ENCODE data around the gene FTCD.

The FTCD gene

DNA sequence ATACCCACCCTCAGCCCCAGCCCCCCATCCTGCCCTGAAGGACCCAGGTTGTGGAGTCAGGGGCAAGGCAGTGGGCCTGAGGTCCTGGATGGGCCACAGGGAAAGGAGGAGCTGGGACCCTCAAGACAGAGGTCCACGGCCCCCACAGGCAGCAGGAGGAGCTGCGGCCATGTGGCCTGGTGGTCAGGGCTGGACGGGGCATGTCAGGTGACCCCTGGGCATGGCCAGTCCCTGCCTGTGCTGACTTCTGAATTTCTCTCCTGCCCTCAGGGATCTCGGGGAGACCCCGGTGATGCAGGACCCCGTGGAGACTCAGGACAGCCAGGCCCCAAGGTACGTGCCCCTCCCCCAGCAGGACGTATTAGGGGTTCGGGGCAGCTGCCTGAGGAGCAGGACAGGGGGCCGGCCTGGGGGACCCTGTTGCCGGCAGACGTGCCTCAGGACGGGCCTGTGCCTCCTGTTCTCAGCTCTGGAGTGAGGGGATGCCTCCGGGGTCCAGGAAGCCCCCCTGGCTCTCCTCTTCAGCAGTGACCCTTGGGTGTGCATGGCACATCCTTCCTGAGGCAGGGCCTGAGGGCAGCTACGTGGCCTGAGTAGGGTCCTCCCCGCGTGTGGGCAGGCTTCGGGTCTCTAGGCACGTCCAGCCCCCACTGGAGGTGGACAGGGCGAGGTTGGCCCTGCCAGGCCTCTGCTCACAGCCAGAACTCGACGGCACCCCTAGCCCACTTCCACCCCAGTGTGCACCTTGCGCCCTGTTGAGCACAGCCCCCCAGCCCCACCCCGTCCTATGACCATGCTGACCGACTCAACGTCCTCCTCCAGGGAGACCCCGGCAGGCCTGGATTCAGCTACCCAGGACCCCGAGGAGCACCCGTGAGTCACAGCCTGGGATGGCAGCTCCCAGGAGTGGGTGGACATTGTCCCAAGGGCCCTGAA, 33.8 kb downstream of the FTCD start:
- DNase-seq = no peak

DNA sequence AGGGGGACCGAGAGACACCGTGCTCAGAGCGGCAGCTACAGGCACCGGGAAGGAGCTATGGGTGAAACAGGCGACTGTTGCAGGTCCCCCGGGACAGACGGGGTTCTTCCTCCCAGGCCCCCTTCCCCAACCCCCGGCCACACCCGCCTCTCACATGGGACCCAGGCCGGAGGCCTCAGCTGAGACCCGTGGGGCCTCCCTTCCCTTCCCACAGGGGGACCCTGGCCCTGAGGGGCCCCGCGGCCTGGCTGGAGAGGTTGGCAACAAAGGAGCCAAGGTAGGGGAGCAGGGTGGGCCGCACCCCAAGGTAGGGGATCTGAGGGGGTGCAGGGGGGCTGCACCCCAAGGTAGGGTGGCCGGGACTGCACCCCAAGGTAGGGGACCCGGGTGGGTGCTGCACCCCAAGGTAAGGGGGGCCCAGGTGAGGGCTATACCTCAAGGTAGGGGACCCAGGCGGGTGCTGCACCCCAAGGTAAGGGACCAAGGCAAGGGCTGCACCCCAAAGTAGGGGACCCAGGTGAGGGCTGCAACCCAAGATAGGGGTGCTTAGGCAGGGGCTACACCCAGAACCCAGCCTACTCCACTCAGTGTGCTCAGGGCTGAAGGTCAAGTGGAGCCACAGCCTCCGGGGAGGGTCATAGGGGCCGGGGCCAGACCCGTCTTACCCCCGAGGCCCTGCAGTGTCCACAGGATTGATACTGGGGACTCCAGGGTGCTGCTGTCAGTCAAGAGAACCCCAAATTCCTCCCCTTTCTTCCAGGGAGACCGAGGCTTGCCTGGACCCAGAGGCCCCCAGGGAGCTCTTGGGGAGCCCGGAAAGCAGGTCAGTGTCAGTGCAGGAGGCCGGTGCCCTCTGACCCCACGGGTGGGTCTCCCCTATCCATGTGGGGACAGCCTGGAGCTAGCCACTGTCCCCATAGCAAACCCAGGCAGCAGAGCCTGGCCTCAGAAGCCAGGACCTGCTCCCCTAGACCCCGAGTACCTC, 34.8 kb downstream of the FTCD start:
- no peak for DNase-seq

DNA sequence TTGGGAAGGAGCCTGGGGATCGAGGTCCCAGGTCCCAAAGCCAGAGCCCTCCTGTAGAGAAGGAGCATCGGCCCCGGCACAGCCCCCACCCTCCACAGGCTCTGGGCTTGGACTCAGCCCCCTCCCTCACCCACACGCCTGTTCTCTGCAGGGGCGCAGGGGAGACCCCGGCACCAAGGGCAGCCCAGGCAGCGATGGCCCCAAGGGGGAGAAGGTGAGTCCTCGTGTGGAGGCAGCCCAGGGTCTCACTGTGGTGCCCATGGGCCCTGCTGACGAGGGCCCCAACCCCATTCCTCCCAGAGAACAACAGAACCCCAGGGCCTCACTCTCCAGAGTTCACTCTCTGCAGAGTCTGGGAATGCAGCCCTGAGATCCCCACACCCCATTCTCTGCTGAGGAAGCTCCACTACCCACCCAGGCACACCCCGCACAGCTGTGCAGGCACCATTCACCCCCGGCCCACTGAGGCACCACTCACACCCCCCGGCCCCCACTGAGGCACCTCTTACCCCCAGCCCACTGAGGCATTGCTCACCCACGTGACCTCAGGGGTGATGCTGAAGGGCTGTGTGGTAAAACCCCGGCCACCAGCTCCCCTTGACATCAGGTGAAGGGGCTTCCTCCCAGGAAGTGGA, 35.6 kb downstream of the FTCD start:
- DNase-seq = no peak

DNA sequence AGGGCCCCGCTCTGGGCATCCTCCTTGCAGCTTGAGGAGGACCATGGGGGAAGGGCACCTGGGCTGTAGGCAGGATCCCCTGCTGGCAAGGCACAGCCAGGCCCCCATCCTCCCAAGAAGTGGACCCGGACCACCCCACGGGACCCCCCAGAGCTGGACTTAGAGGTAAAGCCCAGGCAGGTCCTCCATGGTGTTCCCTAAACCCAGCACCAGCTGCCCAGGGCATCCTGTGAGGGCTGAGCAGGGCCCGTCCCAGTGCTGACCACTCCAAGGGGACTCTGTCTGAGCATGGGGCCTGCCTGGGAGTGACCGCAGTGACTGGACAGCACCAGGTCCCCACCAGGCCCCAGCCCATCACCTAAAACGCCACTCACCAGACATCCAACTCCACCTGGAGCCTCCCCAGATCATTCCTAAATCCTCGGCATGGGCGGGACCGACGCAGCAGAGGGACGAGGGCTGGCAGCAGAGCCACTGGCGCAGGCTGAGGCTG, 36.2 kb downstream of the FTCD start:
- no peak for DNase-seq

DNA sequence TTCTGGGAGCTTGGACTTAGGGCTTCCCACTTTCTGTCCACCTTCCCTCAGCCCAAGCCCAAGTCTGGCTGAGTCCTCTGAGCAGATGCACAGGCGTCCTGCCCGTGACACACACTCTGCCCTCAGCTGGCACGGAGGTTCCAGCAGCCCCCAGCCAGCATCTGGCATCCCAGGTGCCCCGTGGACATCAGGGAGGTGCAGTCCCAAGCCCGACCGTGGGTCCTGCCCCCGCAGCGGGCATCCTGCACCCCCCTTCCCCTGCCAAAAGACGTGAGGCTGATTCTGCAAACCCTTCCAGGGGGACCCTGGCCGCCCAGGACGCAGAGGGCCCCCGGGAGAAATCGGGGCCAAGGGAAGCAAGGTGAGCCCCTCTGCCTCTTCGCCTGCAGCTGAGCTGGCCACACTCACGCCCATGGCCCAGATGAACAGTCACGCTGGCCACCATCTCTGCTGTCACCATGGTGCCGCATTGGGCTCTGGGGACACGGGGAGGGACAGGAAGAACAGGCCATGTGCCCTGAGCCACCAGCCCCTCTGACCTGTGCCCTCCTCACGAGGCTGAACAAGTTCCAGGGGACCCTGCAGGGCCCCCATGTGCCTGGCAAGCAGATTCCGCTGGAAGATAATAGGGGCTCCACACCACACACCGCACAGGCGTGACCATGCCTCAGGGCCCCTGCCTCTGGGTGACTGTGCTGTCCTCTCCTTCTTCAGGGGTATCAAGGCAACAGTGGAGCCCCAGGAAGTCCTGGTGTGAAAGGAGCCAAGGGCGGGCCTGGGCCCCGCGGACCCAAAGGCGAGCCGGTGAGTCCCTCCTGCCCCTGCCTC, 36.8 kb downstream of the FTCD start:
- no peak for DNase-seq

DNA sequence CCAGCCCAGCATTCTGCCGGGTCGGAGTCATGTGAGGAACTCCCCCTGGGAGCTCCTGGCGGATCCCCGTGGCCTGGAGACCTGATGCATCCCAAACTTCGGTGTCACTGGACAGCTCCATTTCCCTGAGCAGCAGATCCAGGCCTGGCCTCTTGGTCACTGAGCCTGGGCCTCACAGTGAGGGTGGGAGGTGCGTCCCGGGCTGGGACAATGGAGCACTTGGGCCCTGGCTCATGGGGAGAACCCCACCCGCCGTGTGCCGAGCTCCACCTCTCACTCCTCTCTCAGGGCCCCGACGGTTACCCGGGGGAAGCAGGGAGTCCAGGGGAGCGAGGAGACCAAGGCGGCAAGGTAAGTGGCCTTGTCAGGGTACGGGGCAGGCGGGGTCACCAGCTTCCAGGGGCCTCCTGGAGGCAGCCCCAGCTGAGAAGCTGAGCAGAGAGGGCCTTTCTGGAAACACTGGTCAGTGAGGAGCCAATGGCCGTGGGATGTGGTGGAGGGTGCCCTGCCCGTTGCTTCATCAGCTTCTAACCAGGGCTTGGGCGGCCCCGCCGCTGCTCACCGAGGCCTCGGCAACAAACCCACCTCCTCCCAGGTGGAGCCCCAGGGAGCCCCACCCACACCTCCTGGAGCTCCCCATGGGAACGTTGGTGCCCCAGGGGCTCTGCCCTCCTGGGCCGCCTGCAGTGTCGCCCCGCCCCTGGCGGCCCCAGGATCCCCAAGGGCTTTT, 37.6 kb downstream of the FTCD start:
- no peak for DNase-seq

DNA sequence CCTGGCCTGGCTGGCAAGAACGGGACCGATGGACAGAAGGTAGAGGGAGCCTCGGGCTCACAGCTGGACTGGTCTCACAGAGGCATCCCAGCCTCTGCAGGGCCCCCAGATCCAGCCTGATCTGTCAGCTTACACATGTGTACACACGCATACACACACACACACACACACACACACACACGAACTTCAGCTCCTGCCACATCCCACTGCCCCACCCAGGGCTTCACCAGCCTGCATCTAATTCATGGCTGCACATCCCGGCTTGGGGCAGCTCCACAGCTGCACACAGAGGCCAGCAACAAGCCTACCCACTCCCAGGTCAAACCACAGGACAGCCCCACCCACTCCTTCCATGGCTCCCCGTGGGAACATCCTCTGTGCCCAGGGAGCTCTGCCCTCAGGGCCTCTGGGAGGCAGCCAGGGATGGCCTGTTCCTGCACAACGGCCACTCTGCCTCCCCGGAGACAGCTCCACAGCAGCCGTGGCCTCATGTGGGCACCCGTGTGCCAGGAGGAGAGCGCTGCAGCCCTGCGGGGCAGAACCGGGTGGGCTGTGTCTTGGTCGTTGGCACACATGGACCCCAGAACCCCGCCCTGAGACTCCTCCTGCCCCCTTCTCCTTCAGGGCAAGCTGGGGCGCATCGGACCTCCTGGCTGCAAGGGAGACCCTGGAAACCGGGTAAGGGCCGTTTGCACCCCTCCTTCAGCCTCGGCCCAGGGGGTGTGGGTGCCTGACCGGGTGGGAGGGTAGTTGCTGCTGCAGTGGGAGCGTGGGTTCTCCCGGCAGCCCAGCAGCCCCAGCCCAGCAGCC, 38.4 kb downstream of the FTCD start:
- no peak for DNase-seq

DNA sequence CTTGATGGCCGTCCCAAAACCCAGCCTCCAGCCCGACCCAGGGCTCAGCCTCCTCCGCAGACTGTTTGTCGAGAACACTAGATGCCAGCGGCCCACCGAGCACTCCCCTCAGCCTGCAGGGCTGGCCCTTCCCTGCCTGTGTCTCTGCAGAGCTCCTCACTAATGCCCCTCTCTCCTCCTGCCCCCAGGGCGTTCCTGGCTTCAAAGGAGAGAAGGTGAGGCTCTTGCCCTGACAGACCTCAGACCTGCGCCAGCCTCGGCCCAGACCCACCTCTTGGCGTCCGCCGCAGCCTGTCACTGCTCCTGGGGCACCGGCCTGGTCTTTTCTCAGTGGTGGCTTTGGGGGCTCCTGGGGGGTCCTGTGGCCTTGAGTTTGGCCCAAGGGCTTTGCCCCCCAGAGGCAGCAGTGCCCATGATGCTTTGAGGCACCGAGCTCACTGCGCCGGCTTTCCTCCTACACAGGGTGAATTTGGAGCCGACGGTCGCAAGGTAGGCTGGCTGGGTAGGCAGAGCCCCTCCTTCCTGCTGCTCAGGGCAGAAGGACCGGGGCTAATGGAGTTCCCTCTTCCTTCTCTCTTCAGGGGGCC, 39.1 kb downstream of the FTCD start:
- DNase-seq = no peak

DNA sequence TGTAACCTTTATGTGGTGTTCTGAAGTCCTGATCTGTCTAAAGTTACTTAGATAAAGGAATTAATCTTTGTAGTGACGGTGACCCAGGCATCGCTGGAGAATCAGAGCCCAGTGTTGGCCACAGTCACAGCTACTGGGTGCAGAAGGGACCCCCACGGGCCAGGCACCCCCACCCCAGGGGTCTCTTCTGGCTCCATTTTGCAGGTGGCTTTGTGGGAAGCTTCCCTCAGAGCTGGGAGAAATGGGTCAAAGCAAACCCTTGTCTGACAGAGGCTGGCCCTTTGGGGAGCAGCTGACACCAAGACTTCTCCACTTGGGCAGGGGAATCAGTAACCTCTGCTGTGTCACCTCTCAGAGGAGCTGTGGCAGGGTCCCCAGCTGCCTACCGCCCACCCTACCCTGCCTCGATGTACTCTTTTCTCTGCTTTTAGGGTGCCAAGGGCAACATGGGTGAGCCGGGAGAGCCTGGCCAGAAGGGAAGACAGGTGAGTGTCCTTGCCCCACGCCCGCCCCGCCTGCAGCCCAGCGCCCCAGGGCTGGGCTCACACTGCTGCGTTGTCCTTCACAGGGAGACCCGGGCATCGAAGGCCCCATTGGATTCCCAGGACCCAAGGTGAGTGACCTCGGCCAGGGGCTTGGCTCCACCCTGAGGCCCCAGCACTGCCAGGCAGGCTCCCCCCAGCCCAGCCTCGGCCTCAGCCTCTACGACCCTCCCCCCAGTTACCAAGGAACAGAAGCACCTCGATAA, 39.8 kb downstream of the FTCD start:
- no peak for DNase-seq

DNA sequence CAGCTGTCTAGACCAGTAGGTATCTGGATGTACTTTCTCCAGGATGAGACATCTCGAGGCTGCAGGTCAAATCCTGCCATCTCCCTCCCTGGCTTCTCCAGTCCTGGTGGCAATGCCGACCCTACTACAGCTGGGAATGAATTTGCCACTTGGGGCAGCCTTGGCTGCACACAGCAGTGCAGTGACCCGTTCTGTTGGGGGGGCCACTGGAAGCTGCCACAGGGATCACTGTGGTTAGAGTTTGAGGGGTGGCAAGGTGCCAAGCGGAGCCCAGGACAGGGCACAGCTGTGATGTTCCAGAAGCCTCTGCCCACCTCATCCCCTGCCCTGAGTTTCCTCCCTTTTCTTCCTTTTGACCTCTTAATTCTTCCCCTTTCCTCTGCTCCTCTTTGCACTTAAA, 40.4 kb downstream of the FTCD start:
- DNase-seq = no peak

DNA sequence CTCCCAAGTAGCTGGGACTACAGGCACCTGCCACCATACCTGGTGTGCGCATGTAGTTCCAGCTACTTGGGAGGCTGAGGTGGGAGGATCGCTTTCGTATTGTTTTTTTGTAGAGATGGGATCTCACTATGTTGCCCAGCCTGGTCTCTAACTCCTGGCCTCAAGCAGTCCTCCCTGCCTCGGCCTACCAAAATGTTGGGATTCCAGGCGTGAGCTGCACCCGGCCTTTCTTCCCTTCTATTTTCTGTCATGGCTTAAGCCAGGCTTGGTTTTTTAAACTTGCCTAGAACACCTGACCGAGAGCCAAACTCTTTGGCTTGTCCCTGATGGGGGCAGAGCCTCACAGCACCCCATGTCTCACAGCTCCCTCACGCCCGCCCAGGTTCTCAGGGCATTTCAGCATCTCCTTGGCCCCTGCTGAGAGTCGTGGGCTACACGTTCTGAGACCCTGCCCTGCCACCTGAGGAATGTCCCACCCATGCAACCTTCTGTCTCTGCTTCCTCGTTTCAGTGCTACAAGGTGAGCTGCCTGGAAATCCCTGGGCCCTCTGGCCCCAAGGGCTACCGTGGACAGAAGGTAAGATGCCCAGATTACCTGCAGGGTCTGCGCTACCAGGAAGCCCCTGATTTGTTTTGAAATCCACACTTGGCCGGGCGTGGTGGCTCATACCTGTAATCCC, 41.7 kb downstream of the FTCD start:
- no peak for DNase-seq

DNA sequence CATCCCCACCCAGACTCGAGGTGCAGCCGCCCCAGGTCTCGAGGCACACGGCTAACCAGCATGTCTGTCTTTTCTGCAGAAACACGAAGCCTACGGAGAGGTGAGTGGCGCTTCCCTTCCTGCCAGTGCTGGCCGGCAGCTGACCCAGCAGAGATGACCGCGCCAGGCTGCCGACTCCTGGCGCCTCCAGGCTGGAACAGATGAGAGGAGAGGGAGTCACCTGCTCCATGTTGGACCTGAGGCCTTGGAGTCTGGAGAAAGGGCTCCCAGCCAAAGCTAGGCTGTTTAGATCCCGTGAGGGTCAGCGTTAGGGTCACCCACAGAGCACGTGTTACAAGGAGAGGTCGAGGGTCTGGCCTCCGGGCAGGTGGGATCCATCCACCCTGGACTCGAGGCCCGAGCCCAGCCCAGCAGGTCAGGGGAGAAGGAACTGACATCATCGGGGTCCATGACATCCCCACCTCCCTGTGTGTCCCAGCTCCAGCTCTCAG, 42.6 kb downstream of the FTCD start:
- no peak for DNase-seq

DNA sequence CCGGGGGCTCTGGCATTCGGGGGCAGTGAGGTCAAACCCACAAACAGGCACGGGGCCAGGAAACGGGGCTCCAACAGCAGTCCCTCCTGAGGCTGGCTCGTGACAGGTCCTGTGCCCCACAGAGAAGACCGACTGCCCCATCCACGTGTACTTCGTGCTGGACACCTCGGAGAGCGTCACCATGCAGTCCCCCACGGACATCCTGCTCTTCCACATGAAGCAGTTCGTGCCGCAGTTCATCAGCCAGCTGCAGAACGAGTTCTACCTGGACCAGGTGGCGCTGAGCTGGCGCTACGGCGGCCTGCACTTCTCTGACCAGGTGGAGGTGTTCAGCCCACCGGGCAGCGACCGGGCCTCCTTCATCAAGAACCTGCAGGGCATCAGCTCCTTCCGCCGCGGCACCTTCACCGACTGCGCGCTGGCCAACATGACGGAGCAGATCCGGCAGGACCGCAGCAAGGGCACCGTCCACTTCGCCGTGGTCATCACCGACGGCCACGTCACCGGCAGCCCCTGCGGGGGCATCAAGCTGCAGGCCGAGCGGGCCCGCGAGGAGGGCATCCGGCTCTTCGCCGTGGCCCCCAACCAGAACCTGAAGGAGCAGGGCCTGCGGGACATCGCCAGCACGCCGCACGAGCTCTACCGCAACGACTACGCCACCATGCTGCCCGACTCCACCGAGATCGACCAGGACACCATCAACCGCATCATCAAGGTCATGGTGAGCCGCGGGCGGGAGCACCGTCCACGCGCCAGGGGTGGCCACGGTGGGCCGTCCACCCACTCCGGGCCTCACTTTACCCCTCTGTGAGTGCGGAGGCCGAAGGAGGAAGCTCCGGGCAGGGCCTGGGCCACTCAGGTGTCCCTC, 43.3 kb downstream of the FTCD start:
- no peak for DNase-seq

DNA sequence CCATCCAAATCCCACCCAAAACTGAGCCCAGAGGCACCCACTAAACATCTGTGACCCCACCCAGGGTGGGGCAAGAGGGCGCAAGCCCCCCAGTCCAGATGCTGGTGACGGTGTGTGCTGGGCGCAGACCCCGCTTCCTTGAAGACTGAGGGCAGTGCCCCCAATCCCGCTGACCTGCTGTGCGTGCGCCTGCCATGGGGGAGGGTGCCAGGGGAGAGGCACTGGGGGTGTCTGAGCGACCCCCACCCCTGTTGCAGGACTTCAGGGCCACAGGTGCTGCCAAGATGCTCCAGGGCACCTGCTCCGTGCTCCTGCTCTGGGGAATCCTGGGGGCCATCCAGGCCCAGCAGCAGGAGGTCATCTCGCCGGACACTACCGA, 44.2 kb downstream of the FTCD start:
- DNase-seq = no peak

DNA sequence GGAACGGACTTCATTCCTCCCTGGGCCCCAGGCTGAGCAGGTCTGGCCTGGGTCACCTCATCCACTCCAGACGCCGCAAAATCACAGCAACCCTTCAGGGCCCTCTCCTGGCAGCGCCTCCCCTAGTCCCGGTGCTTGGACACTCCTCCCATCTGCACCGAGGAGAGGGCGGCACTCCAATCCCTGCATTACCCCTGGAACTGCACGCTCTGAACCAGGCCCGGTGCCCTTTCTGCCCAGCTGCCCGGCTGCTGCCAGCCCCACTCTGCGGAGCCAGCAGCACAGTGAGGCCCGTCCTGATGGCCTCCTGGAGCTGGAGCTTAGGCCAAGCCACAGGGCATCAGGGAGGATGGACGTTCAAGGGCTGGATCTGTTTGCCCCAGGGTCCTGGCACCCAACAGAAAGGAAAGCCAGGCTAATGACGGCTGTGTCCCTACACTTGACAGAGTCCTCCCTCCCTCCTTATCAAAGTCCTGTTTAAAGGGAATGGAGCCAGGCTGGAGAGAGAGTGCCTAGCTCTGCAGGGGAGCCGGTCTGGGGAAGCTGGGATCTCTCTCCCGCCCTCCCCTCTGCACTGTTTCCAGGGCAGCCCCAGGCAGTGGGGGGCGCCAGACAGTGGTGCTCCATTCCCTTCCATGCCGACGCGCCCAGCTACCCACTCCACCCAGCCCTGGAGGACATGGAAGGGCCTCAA, 44.7 kb downstream of the FTCD start:
- no peak for DNase-seq

DNA sequence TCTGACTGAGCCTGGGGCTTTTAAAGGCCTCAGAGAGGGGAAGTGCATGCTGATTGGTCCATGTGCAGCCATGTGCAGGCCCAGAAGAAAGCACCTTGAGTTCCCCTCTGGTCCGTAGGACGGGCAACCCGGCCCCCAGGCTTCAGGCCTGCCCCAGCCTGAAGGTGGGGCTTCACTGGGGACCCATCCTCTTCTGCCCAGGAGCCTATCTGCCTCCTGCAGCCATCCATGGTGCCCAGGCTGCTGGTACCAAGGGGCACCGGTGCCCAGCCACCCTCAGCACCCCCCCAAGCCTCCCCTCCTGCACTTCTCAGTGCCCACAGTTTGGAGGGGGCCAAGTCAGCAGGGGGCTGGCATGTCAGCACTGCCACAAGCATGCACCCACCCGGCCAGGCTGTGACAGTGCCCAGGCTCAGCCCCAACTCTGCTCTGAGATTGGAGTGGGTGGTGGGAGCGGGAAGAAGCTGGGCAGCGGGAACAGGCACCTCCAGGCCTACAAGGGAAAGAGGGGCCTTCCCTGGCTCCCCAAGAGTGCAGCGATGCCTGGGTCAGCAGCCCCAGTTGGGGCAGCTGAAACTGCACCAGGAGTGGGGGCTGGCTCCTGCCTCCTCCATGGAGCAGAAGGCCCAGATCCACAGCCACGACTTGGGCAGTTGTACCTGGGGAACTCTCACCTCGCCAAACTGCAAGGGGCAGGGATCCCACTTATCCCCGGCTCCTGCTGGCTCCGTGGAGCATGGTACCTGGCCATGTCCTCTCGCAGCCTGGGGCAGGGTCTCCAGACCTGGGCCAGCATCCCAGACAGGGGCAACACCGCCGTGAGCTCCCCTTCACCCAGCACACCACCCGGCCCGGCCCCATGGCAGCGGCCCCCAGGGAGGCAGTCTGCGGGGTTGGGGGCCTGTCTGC, 45.8 kb downstream of the FTCD start:
- DNase-seq = no peak

All from GOT3 (cell line).